ENCODE measurements around the gene BDKRB2.

The BDKRB2 gene

DNA sequence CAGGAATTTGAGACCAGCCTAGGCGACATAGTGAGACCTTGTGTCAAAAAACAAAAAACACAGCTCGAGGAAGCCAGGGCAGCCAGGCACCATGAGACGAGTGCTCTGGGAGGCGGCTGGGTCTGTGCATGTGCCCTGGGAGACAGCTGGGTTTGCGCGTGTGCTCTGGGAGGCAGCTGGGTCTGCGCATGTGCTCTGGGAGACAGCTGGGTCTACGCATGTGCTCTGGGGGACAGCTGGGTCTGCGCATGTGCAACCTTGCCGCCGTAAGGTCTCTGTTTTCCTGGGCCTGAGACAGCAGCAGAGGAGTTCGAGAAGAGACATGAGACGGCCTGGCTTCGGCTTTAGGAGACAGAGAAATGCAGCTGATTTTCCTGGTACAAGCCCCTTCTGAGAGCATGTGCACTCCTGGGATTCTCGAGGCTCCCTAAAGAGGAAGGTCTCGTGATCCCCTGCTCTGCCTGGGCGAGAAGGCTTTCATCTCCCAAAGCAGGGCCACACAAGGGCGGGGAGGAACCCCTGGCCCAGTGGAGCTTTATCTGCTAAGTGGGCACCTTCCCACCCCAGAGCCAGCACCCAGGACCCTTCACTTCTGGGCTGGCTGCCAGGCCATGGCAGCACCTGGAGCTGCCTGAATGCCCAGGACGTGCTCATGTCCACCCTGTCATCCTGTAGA is 47.8 kb downstream of the BDKRB2 start:
- peak; percentile 77 for DNase-seq (ENCODE audit: low read depth)

DNA sequence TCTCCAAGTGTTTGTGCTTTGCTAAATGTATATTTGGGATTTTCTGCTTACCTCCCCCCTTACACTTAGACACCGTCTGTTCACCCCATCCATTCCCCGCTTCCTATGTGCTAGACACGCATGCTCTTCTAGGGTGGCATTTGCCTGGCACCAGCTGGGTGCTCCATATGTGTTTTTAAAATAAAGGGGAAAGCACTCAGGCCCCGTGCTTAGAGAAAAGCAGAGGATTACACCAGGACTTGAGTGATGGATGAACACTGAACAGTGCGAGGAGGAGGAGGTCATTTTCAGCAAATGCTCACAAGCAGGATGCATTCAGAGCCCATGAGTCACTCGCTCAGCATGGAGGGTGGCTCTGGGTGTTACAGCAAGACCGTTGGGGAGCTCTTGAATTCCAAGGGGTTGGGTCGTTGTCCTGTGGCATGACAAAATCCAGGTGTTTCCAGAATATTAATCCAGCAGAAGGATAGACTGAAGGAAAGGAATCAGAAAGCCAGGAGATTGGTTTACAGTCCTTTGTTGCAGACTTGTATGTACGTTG is 48.4 kb downstream of the BDKRB2 start:
- DNase-seq (ENCODE audit: low read depth) = peak; percentile 100

DNA sequence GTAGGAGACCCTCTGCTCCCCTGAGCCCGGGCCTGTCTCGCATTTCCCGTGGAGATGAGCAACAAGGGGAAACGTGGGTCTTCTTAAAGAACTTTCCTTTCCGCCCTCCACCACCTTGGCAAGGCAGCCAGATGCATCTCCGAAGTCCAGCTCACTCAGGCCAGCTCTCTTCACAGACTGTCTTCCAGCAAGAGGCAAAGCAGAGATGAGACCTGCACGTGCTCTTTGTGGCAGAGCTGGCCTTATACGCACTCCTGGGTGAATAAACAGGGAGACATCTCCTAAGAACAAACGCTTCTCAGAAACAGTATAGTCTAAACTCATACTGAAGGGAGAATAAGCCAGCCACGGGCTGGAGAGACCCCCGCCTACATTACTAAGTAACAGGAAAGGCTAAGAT is 50.0 kb downstream of the BDKRB2 start:
- peak; percentile 67 for DNase-seq (ENCODE audit: low read depth)

DNA sequence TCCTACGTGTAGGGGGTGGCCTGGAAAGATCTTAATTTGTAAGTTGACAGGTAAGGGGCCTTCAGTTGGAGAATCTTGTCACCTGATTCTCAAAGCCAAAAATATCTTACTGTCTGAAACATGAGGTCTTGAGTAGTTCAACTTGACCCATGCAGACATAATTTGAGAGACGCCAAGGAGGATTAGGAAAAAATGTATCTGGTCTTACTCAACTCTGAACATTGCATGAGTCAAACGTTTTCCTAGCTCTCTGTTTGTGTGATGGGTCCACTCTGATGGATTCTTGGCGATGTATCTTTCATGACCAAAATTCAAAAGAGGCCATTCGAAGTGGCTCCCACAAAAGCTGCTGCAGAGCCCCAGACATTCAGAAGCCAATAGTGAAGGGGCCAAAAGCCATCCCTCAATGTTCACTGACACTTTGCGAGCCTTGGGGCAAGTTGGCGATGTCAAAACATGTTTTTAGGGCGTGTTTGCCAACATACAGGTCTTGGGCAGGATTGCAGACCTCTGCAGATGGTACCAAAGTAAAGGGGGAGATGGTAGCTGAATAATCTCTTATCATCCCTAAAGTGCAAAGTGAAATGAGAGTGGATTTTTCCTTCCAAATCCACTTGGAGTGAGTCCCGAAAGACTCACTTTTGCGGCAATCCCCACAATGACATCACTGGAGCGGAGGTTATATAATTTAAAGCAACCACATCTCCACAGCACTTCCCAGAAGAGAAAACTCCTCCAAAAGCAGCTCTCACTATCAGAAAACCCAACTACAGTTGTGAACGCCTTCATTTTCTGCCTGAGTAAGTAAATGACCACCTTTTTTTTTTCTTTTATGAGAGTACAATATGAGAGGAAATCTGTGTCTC is 51.1 kb downstream of the BDKRB2 start, which contains the start of gene BDKRB1:
Gene BDKRB1 (plus strand): TSS at position 710 of the 866 bp plus-strand sequence. CDS start 7,473 bp downstream, outside the sequence.
- peak; percentile 99 for DNase-seq (ENCODE audit: low read depth)

DNA sequence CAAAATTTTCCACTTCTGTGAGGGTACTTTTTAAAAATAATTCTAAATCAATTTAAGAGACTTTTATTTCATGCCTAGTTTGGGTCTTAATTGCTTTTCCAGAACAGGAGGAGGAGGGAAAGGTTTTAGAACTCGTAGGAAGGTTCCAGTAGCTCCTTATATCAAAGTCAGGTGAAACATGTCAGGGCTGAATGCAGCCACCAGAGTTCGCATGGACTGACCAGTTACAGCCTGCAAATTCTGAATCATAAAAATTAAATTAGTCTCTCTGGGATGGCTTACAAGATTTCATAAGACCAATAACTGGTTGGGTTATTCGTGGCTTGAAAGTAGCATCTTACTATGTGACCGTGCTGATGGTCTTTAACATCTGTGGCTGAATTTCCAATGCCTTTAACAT is 51.8 kb downstream of the BDKRB2 start:
- DNase-seq (ENCODE audit: low read depth) = peak; percentile 76

DNA sequence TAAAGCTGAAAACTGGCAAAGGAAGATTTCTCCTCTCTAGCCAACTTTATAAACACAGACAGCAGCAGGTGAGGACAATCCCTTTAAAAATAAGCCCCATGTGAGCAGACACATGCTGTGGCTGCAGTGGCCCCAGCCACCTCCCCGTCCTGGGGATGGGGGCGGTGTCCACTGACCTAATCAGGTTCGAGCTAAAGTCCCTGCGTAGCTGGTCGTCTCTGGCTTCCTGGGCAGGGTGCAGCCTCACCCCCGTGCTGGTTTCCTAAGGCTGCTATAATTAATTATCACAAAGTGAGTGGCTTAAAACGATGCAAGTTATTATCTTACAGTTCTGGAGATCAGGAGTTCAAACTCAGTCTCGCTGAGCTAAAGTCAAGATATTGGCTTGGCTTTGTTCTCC is 52.4 kb downstream of the BDKRB2 start:
- DNase-seq (ENCODE audit: low read depth) = no peak

DNA sequence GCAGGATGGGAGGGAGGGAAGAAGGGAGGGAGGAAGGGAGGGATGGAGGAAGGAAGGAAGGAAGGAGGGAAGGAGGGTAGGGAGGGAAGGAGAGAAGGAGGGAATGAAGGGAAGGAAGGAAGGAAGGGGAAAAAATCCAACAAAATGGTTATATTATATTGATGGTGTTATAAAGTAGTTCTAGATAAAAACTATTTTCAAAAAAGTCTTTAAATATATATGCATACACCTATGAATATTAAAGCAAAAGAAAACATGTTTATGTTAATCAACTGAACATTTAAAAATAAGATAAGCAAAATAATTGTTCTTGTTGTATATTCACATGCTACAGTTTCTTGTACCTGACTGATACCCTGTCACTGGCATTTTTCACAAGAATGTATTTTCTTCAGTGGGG is 53.3 kb downstream of the BDKRB2 start:
- DNase-seq (ENCODE audit: low read depth) = no peak

DNA sequence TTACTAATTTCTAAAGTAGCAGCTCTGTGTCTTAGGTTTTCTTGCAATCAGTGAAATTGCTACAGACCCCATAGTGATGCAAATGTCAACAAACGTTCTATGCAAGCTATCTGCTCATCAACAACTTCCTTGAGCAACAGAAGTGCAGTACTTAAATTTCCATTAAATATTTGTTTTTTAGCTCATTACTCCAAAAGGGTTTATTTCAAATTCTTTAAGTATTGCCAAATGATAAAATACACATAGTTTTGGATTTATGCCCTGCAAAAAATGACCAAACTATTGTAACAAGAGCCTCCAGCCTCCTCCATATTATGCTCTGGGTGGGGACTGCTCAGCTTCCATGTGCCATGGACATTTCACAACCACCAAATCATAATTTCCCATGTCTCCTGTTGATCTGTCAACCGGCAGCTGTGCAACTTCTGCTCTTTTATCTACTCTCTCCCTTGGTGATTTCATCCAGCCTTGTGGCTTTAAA is 55.7 kb downstream of the BDKRB2 start:
- peak; percentile 94 for DNase-seq (ENCODE audit: low read depth)

DNA sequence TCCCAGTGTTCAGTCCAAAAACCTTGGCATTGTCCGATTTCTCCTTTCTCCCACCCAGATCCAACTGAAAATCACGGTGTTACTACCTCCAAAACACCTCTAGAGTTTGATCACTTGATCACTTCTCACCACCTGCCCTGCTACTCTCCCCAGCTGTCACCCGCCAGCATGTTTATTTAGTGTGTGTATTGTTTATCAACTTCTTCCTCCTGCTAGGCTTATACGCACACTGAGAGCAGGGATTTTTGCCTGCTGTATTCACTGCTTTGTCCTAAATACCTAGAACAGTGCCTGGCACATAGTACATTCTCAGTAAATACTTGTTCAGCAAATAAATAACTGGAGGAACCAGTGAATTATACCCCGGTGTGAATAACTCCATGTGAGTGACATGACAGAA is 56.4 kb downstream of the BDKRB2 start:
- DNase-seq (ENCODE audit: low read depth) = no peak

DNA sequence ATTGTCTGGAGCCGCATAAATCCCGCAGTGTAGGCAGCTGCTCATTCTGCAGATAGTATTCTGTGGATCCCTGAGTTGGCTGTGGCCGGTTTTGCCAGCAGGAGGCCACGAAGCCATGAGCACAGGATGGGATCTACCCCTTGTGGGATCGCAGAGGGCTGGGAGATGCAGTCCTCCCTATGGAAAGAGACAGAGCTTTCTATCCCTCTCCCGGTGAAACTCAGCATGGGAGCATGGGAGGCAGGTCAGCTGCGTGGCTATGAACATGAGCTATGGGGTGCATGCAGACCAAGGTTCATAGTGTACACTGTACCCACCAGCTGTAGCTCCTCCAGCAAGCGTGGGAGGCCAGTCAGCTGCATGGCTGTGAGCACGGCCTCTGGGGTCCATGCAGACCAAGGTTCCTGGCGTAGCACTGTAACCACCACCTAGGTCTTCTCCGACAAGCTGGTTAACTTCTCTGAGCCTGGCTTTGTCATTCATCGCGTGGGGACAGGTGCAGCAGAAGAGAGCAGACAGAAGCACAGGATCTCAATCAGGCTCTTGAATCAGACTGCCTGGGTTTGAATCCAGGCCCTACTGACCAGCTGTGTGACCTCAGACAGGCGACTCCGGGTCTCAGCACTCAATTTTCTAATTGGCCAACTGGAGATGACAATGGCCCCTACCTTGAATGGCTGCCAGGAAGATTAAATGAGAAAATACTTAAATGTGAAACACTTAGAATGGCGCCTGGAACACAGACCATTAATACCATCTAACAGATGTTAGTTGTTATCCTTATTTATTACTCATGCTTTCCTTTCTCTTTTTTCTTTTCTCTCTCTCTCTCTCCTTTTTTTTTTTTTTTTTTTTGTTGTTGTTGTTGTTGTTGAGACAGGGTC is 57.4 kb downstream of the BDKRB2 start:
- DNase-seq (ENCODE audit: low read depth) = no peak

DNA sequence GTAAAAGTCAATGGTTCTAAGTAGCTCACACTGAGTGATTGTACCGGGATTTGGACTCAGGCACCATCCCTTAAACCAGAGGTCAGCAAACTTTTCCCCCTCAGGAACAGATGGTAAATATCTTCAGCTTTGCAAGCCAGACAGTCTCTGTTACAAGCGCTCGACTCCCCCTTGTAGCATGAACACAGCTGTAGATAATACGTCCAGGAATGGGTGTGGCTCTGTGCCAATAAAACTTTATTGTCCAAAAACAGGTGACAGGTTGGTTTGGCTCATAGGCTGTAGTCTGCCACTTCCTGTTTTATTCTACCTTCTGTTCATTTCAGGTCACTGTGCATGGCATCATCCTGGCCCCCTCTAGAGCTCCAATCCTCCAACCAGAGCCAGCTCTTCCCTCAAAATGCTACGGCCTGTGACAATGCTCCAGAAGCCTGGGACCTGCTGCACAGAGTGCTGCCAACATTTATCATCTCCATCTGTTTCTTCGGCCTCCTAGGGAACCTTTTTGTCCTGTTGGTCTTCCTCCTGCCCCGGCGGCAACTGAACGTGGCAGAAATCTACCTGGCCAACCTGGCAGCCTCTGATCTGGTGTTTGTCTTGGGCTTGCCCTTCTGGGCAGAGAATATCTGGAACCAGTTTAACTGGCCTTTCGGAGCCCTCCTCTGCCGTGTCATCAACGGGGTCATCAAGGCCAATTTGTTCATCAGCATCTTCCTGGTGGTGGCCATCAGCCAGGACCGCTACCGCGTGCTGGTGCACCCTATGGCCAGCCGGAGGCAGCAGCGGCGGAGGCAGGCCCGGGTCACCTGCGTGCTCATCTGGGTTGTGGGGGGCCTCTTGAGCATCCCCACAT is 58.9 kb downstream of the BDKRB2 start:
- DNase-seq (ENCODE audit: low read depth) = no peak

DNA sequence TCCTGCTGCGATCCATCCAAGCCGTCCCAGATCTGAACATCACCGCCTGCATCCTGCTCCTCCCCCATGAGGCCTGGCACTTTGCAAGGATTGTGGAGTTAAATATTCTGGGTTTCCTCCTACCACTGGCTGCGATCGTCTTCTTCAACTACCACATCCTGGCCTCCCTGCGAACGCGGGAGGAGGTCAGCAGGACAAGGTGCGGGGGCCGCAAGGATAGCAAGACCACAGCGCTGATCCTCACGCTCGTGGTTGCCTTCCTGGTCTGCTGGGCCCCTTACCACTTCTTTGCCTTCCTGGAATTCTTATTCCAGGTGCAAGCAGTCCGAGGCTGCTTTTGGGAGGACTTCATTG is 59.5 kb downstream of the BDKRB2 start:
- no peak for DNase-seq (ENCODE audit: low read depth)

DNA sequence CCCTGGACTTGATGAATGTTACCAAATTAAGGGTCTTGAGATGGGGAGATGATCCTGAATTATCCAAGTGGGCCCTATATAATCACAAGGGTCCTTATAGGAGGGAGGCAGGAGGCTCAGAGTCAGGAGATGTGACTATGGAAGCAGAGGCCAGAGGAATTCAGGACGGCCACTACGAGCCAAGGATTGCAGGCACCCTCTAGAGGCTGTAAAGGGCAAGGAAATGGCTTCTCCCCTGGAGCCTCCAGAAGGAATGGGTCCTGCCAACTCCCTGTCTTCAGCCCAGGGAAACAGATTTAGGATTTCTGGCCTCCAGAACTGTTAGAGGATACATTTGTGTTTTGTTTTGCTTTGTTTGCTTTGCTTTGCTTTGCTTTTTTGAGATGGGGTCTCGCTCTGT is 60.2 kb downstream of the BDKRB2 start:
- DNase-seq (ENCODE audit: low read depth) = no peak

DNA sequence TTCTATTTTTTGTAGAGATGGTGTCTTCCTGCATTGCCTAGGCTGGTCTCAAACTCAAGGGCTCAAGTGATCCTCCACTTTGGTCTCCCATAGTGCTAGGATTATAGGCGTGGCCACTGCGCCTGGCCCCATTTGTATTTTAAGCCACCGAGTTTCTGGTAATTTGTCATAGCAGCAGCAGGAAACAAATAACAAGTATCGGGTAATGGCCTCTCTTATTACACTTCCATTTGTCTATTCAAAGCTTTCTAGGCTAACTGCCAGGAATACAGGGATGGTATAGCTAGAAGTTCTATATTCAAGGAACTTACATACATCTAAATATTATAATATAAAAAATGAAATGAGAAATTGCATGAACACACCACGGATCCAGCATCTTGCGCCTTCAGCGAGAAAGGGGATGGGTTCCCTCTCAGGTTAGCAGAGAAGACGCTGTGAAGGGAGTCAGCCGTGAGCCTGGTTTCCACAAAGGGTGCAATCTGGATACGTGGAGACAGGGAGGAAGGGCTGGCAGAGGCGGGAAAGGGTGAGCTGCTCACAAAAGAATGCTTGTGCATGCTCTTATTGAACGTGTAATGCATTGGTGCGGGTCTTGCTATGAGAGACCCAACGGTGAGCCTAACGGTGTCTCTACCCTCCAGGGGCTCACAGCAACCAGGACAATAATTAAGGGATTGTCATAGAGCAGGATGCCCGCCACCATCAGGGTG is 60.9 kb downstream of the BDKRB2 start:
- DNase-seq (ENCODE audit: low read depth) = no peak

DNA sequence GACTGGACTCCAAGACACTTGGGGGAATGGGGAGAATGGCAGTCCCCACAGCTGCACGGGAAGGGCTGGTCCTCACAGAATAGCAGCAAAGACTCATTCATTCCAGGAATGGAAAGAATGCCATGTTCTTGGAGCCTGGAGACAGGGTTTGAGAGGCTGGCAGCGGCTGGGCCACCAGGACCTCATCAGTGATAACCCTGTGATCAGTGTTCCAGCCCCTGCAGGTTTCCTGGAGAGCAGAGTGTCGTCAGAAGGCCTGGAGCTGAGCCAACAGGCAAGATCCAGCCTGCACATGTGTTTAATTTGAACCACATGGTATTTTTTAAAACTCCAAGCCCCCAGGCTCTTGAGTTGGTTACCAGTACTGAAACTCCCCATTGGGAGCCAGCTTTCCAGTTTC is 62.7 kb downstream of the BDKRB2 start:
- DNase-seq (ENCODE audit: low read depth) = no peak

DNA sequence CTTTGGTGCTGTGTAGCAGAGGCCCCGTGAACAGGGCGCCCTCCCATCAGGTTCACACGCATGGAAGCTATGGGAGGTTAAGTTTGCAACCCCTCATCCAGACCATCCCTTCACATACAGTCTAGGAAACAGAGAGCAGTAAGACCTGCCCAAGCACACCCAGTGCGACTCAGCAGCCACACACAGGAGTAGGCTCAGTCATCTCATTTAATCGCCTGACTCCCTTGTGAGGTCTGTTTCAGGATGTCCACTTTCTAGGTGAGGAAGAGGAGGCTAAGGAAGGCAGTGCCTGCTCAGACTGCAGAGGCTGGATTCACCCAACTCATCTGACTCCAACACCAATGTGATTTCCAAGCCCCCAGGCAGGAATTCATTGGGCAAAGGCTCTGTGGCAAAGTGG is 63.3 kb downstream of the BDKRB2 start:
- no peak for DNase-seq (ENCODE audit: low read depth)

DNA sequence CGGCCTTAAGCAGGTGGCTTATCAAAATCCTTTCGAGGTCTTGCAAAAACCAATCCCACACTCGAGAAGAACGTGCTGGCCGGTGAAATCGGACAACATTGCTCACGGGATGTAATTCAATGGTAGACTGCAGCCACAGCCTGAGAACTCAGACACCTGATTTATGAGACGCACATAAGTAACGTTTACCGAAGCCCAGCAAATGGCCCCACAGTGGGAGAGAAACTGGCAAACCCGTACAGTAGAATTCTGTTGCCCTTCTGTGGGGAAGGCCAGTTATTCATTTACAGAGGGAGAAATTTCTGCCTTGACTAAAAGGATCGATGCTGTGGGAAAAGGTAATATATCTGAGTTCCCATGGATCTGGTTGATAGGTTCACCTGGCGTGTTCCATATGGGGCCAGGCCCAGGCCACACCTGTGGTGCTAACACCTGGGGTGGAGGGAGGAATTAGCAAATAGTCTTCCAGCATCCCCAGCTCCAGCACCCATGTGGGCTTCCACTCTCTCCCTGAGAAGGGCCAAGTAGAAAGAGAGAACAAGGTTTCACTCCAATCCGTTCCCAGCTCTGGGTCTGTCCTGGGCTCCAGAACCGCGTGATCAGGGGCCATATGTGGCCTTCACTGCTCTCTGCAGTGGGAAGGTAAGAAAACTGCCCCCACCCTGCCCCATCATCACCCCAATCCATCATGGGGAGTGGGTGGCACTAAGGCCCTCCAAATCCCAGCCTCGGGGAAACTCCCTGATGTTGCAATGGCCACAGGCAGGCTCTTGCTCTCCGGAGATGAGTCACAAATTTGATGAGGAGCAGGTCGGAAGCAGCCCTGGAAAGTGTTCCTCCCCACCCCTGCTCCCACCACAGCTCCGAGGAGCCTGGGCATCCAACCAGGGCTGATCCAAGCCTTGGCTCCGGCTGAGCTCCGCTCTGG is 64.1 kb downstream of the BDKRB2 start:
- peak; percentile 99 for DNase-seq (ENCODE audit: low read depth)

DNA sequence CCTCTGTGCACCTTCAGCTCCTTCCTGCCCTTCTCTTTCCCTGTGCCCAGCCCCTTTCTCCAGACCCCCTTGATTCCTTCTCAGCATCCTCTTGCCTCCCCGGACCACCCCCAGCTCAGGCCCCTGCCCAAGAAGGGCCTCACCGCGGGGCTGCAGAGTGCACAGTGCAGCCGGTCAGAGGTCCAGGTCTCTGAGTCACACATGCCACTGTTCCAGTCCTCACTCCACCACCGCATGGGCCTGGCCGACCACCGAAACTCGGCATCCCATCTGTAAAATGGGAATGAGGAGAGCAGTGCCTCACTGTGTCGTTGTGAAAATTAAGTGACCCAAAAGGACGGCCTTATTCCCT is 64.7 kb downstream of the BDKRB2 start:
- no peak for DNase-seq (ENCODE audit: low read depth)

Measured in amniotic epithelial cell (primary cell).